IMR-90 (cell line): ENCODE results near the gene MAP1LC3A. TPM values are rescaled to one million over a fixed set of nuclear protein-coding genes. Genes with fewer than 3 reads are reported as not detected.

Experiments
- ATAC-seq: fragments of 200-7000 bp; cut with Tn5 transposase; 2 replicates; pipeline ENCODE4 v1.9.1; 2020; ENCODE audit warnings: low read depth, mild to moderate bottlenecking, moderate library complexity
- BruUV-seq: library from RNA; stranded (reverse); fragments of 400-500 nt; replicated peaks from 2 replicates; lab custom pipeline; 2021; lab: Mats Ljungman, UMichigan
- CTCF ChIA-PET: fragments of 300-600 bp; formaldehyde crosslinking; extraction: SDS; loops from one replicate; lab custom pipeline; 2021; ENCODE audit warnings: antibody characterized with exemption; lab: Yijun Ruan, JAX
- POLR2A ChIA-PET: fragments of 300-600 bp; sonication (Branson Sonifier 250); formaldehyde crosslinking; loops from one replicate; lab custom pipeline; 2022; ENCODE audit warnings: antibody characterized with exemption; ENCODE audit not compliant: unreplicated experiment; lab: Charles Lee
- DNase-seq: peaks from one replicate; pipeline ENCODE4 v3.0.0; 2013
- H2AFZ ChIP-seq: replicated peaks from 2 replicates; pipeline ENCODE3; 2013; ENCODE audit warnings: low read length, mild to moderate bottlenecking; ENCODE audit not compliant: poor library complexity
- H2AK5ac ChIP-seq: 2 replicates; pipeline ENCODE4 v1.6.1; 2013; ENCODE audit warnings: low read depth, low read length, inconsistent platforms
- H2AK9ac ChIP-seq: replicated peaks from 2 replicates; pipeline ENCODE3; 2013; ENCODE audit warnings: mild to moderate bottlenecking, low read depth, low read length, moderate library complexity; ENCODE audit not compliant: poor library complexity
- H2BK120ac ChIP-seq: 2 replicates; pipeline ENCODE4 v1.6.1; 2013; ENCODE audit warnings: low read depth, low read length, inconsistent platforms
- H2BK15ac ChIP-seq: 3 replicates; pipeline ENCODE4 v1.6.1; 2013; ENCODE audit warnings: low read depth, low read length, inconsistent platforms
- H2BK20ac ChIP-seq: 2 replicates; pipeline ENCODE4 v1.6.1; 2013; ENCODE audit warnings: low read depth, mild to moderate bottlenecking, inconsistent platforms, low read length, moderate library complexity
- H2BK5ac ChIP-seq: 2 replicates; pipeline ENCODE4 v1.6.1; 2013; ENCODE audit warnings: mild to moderate bottlenecking, low read depth, low read length, inconsistent platforms; ENCODE audit not compliant: poor library complexity, severe bottlenecking
- H3K14ac ChIP-seq: replicated peaks from 2 replicates; pipeline ENCODE4 v1.6.1; 2013; ENCODE audit warnings: low read depth, low read length, inconsistent platforms
- H3K18ac ChIP-seq: 2 replicates; pipeline ENCODE4 v1.6.1; 2013; ENCODE audit warnings: low read depth, low read length, control low read depth
- H3K23ac ChIP-seq: 2 replicates; pipeline ENCODE4 v1.6.1; 2013; ENCODE audit warnings: low read depth, low read length, inconsistent platforms
- H3K27ac ChIP-seq: 2 replicates; pipeline ENCODE4 v1.5.1; 2013; ENCODE audit warnings: mild to moderate bottlenecking, control low read depth, low read length; ENCODE audit not compliant: insufficient read depth
- H3K27me3 ChIP-seq: 2 replicates; pipeline ENCODE4 v1.6.1; 2013; ENCODE audit warnings: low read length; ENCODE audit not compliant: control insufficient read depth, insufficient read depth
- H3K36me3 ChIP-seq: 2 replicates; pipeline ENCODE4 v1.6.1; 2013; ENCODE audit warnings: low read length, mixed read lengths; ENCODE audit not compliant: control insufficient read depth, insufficient read depth
- H3K4ac ChIP-seq: 2 replicates; pipeline ENCODE4 v1.6.1; 2013; ENCODE audit warnings: low read depth, low read length, inconsistent platforms
- H3K4me1 ChIP-seq: 2 replicates; pipeline ENCODE4 v1.6.1; 2013; ENCODE audit warnings: low read length, mixed read lengths; ENCODE audit not compliant: control insufficient read depth, insufficient read depth
- H3K4me2 ChIP-seq: 2 replicates; pipeline ENCODE4 v1.6.1; 2013; ENCODE audit warnings: low read depth, mild to moderate bottlenecking, control low read depth, low read length, moderate library complexity
- H3K4me3 ChIP-seq: 2 replicates; pipeline ENCODE4 v1.5.1; 2013; ENCODE audit warnings: low read depth, mild to moderate bottlenecking, control low read depth, low read length, moderate library complexity; ENCODE audit not compliant: insufficient read depth
- H3K56ac ChIP-seq: 2 replicates; pipeline ENCODE4 v1.6.1; 2013; ENCODE audit warnings: low read length, inconsistent platforms; ENCODE audit not compliant: insufficient read depth; ENCODE audit errors: extremely low read depth
- H3K79me1 ChIP-seq, 2 experiments: 2 replicates each; pipeline ENCODE4 v1.6.1; 2013; ENCODE audit warnings: low read length in 2 of 2, inconsistent platforms in 1 of 2, low read depth in 1 of 2
- H3K9ac ChIP-seq: 2 replicates; pipeline ENCODE4 v1.6.1; 2013; ENCODE audit warnings: low read depth, low read length, control low read depth
- H3K9me1 ChIP-seq: 2 replicates; pipeline ENCODE4 v1.6.1; 2013; ENCODE audit warnings: low read length, inconsistent platforms; ENCODE audit not compliant: insufficient read depth
- H3K9me3 ChIP-seq: 2 replicates; pipeline ENCODE4 v1.6.1; 2013; ENCODE audit warnings: low read length; ENCODE audit not compliant: control insufficient read depth, insufficient read depth
- H4K20me1 ChIP-seq: 2 replicates; pipeline ENCODE4 v1.6.1; 2013; ENCODE audit warnings: low read length, inconsistent platforms; ENCODE audit not compliant: insufficient read depth
- H4K5ac ChIP-seq: 2 replicates; pipeline ENCODE4 v1.6.1; 2013; ENCODE audit warnings: mild to moderate bottlenecking, low read depth, low read length, control low read depth
- H4K8ac ChIP-seq, 2 experiments: 2 replicates each; pipeline ENCODE4 v1.6.1; 2013; ENCODE audit warnings: low read depth in 2 of 2, low read length in 2 of 2, control low read depth in 1 of 2, inconsistent platforms in 1 of 2
- H4K91ac ChIP-seq: 2 replicates; pipeline ENCODE4 v1.6.1; 2013; ENCODE audit warnings: low read depth, low read length, inconsistent platforms; ENCODE audit not compliant: insufficient read depth
- BHLHE40 ChIP-seq: fragments of 150-350 bp; IDR thresholded peaks from 2 replicates; pipeline ENCODE4 v1.6.1; 2016; ENCODE audit warnings: mild to moderate bottlenecking, low read depth, low read length
- CEBPB ChIP-seq: IDR thresholded peaks from 2 replicates; pipeline ENCODE4 v1.6.1; 2012; ENCODE audit warnings: low read depth, low read length, improper control_type of control experiment
- FOS ChIP-seq: fragments of 150-350 bp; IDR thresholded peaks from 2 replicates; pipeline ENCODE4 v1.6.1; 2016; ENCODE audit warnings: low read depth, low read length
- MAFK ChIP-seq: IDR thresholded peaks from 2 replicates; pipeline ENCODE4 v1.6.1; 2012; ENCODE audit warnings: low read depth, low read length, improper control_type of control experiment
- POLR2A ChIP-seq: IDR thresholded peaks from 2 replicates; pipeline ENCODE4 v1.6.1; 2012; ENCODE audit warnings: mild to moderate bottlenecking, low read depth, low read length
- RCOR1 ChIP-seq: IDR thresholded peaks from 2 replicates; pipeline ENCODE4 v1.6.1; 2012; ENCODE audit warnings: mild to moderate bottlenecking, low read length, improper control_type of control experiment; ENCODE audit not compliant: insufficient replicate concordance
- RFX5 ChIP-seq: IDR thresholded peaks from 2 replicates; pipeline ENCODE4 v1.8.0; 2012; ENCODE audit warnings: low read depth, mild to moderate bottlenecking, low read length, moderate library complexity
- WGBS, 2 experiments: methylation state at CpG; one replicate each; pipeline versions ENCODE4 v1.1.5 to v1.1.7; 2013; ENCODE audit warnings: missing lambda C conversion rate in 2 of 2; ENCODE audit not compliant: insufficient read length in 1 of 2; ENCODE audit errors: extremely low coverage in 2 of 2; 5-methylcytosine and 5-hydroxymethylcytosine counted together
- dilution Hi-C: fragments of 300-500 bp; cut with HindIII; formaldehyde crosslinking; loops from one replicate; pipeline ENCODE4 v1.14.3; 2018; ENCODE audit warnings: low sequenced_read_pairs; ENCODE audit not compliant: unreplicated experiment
- in situ Hi-C: fragments of 300-500 bp; cut with MboI; formaldehyde crosslinking; loops from 3 replicates; pipeline ENCODE4 v1.14.3; 2019; ENCODE audit warnings: low sequenced_read_pairs, inconsistent platforms, mixed read lengths
- intact Hi-C: fragments of 100-400 bp; cut with micrococcal nuclease; formaldehyde crosslinking; loops from 2 replicates; pipeline ENCODE4 v1.10.0; 2022
- polyA plus RNA-seq, 3 experiments: library from polyadenylated mRNA; depleted of rRNA; stranded (reverse); fragments of >200 nt; gene quantifications; 2 replicates each; pipeline ENCODE4 v1.2.3, GENCODE V29; 2012; ENCODE audit warnings: low replicate concordance in 1 of 3
- total RNA-seq: library from RNA; depleted of rRNA; stranded (reverse); fragments of >200 nt; gene quantifications from 2 replicates; pipeline ENCODE4 v1.2.3, GENCODE V29; 2012
- TF ChIP-seq, protein P1 (sequence below): fragments of 150-350 bp; IDR thresholded peaks from 2 replicates; pipeline ENCODE4 v1.6.1; 2017; ENCODE audit warnings: mild to moderate bottlenecking, antibody characterized with exemption, low read length, low read depth

MAP1LC3A gene
- total and polyA plus RNA-seq, 2 of the 4 experiments (the other 2 are of a cell fraction), result 10.0 to 39.7 TPM

DNA sequence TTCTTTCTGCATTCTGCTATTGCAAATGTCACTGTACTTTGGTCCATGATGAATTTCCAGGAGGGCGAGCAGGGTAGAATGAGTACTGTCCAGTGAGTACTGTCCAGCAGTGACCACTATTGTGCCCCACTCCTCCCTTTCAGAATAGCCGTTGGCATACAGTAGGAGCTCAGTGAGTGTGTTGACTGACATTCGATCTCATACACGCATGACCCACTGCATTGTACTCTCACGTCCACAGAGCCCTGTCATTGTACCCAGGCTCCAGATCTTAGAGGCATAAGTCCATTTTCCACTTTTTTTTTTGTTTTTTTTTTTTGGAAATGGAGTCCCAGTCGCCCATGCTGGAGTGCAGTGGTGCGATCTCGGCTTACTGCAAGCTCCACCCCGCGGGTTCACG, 34.1 kb upstream of the MAP1LC3A start (continued):
- TF ChIP-seq, protein P1, sequence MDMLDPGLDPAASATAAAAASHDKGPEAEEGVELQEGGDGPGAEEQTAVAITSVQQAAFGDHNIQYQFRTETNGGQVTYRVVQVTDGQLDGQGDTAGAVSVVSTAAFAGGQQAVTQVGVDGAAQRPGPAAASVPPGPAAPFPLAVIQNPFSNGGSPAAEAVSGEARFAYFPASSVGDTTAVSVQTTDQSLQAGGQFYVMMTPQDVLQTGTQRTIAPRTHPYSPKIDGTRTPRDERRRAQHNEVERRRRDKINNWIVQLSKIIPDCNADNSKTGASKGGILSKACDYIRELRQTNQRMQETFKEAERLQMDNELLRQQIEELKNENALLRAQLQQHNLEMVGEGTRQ, result no peak

DNA sequence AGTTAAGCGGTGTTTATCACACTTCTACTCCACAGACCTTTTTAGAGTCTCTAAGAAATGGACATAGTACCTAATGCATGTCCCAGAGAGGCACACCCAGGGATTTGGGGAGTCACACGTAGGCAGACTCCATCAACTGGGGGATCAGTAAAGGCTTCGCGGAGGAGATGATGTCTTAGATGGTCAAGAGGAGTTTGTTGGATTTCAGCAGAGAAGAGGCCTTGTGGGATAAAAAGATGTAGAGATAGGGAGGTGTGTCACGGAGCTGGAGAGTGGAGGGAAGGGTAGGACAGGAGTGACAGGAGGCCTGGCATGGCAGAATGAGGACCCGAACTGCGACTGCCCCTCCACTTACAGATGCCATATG, 33.2 kb upstream of the MAP1LC3A start:
- H3K56ac ChIP-seq, result peak overlapping the region; percentile 75
- intact Hi-C loops, result no loop called here
- peaks cover 46% of the 10 kb centered on the region for H3K4me1 ChIP-seq
- peak overlapping the region; percentile 18 for H3K9ac ChIP-seq
- H3K9me1 ChIP-seq, result peaks cover 56% of the 10 kb centered on the region
- DNase-seq (no peak), ATAC-seq (no peak; the same call in 1 of the 2 replicates)
- no peaks in the 10 kb centered on the region for H3K27me3 ChIP-seq
- H2AFZ ChIP-seq, result peak overlapping the region; percentile 1
- H2BK5ac ChIP-seq, result peak overlapping the region; percentile 92
- peaks cover 51 to 86% of the 10 kb centered on the region in 2 experiments for H3K79me1 ChIP-seq
- H2BK15ac ChIP-seq, result peak overlapping the region; percentile 98
- H2BK20ac ChIP-seq, result peak overlapping the region; percentile 97
- dilution Hi-C loops, result no loop called here
- CTCF ChIA-PET, result interaction anchor here (0.6 to 2.1 kb wide), 2 partner anchors 185 to 213 kb away, joined by 4 to 12 read pairs; no protein-coding TSS in a partner anchor
- peak overlapping the region; percentile 99 for H3K4ac ChIP-seq
- in situ Hi-C loops, result no loop called here
- TF ChIP-seq, protein P1, result no peak
- TF ChIP-seq BHLHE40 (no peak), MAFK (no peak), RFX5 (no peak), RCOR1 (no peak), FOS (no peak), CEBPB (no peak), POLR2A (no peak)
- peak overlapping the region; percentile 95 for H2BK120ac ChIP-seq
- H2AK5ac ChIP-seq, result peak overlapping the region; percentile 93
- H2AK9ac ChIP-seq, result peak overlapping the region; percentile 92
- peak overlapping the region; percentile 68 for H3K18ac ChIP-seq
- H4K20me1 ChIP-seq, result peaks cover 30% of the 10 kb centered on the region
- peak overlapping the region; percentile 26 for H3K4me2 ChIP-seq
- H4K8ac ChIP-seq, result peak overlapping the region; percentile 6 to 81
- H3K14ac ChIP-seq, result peak overlapping the region; percentile 97
- H4K91ac ChIP-seq, result peak overlapping the region; percentile 97
- WGBS, 2 experiments, result no CpG with 5 or more reads among the region's 7 CpGs
- H3K27ac ChIP-seq, result peak overlapping the region; percentile 86
- no TSS peak for BruUV-seq
- POLR2A ChIA-PET, result no interaction called here
- H3K23ac ChIP-seq, result peak overlapping the region; percentile 92
- no peak overlapping the region for H3K4me3 ChIP-seq
- H3K9me3 ChIP-seq, result no peaks in the 10 kb centered on the region
- peak overlapping the region; percentile 42 for H4K5ac ChIP-seq
- peaks cover 34% of the 10 kb centered on the region for H3K36me3 ChIP-seq
